GM13977 (cell line): ENCODE data around the gene NYAP2.

Source experiments
- DNase-seq: peaks from one replicate; pipeline ENCODE4 v3.0.0; 2012; ENCODE audit warnings: low spot score
- in situ Hi-C: fragments of 300-500 bp; cut with MboI; formaldehyde crosslinking; loops from one replicate; pipeline ENCODE4 v1.12.0; 2022; ENCODE audit warnings: low sequenced_read_pairs, low pct_unique_long_range_greater_than_20kb, mixed read lengths, inconsistent platforms; ENCODE audit not compliant: unreplicated experiment
- TF ChIP-seq, protein P1 (sequence below): IDR thresholded peaks from 2 replicates; pipeline ENCODE4 v1.5.1; 2012; ENCODE audit warnings: mild to moderate bottlenecking, control low read depth; ENCODE audit not compliant: insufficient read depth; ENCODE audit errors: extremely low read depth, missing control alignments

Gene NYAP2

DNA sequence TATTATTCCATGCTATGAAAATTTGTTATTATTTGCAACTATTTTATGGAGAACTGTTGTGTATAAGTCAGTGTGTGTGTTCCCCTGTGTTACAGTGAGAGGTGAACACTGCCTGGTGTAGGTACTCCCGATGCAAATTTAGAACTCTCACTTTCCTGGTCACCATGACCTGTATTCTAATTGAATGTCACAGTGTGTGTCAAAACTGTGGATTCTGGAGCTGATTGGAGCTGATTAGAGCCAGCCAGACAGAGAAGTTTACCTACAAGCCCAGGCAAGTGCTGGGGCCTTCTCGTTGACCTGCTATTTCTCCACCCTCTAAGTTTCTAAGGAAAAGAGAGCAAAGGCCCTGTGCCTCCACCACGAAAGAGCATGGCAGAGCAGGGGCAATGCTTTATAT is 216.0 kb downstream of the NYAP2 start:
- in situ Hi-C loops = no loop called here
- no peak for DNase-seq
- TF ChIP-seq, protein P1, sequence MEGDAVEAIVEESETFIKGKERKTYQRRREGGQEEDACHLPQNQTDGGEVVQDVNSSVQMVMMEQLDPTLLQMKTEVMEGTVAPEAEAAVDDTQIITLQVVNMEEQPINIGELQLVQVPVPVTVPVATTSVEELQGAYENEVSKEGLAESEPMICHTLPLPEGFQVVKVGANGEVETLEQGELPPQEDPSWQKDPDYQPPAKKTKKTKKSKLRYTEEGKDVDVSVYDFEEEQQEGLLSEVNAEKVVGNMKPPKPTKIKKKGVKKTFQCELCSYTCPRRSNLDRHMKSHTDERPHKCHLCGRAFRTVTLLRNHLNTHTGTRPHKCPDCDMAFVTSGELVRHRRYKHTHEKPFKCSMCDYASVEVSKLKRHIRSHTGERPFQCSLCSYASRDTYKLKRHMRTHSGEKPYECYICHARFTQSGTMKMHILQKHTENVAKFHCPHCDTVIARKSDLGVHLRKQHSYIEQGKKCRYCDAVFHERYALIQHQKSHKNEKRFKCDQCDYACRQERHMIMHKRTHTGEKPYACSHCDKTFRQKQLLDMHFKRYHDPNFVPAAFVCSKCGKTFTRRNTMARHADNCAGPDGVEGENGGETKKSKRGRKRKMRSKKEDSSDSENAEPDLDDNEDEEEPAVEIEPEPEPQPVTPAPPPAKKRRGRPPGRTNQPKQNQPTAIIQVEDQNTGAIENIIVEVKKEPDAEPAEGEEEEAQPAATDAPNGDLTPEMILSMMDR = no peak

DNA sequence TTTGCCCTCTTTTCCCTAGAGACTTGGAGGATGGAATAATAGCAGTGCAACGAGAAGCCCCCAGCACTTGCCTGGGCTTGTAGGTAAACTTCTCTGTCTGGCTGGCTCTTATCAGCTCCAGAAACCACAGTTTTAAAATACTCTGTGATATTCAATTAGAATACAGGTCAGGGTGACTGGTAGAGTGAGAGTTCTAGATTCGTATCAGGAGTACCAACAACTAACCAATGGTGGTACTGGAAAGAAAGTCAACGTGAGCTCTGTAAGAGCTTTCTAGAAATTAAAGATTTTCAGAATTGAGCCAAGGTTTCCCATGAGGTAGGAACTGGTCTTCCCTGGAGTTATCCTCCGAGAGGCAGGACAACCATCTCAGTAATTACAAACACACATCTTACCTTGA is 216.9 kb downstream of the NYAP2 start:
- no peak for DNase-seq
- TF ChIP-seq, protein P1 = no peak
- in situ Hi-C loops = no loop called here

DNA sequence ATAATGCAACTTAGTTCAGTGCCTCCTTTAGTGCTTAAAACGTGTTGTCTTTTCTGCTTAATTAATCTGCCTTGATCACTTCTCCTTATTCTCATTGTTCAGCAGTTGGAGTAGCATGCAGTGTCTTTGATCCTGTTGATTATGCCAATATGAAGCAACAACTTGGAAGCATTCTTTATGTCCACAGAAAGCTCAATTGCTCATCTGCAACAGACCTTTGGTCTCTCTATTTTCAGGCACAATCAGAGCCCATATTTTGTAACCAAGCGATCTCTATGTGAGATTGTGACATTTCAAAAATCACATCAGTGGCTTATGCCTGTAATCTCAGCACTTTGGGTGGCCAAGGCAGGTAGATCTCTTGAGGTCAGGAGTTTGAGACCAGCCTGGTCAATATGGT is 217.3 kb downstream of the NYAP2 start:
- in situ Hi-C loops = no loop called here
- DNase-seq = no peak
- TF ChIP-seq, protein P1 = no peak

DNA sequence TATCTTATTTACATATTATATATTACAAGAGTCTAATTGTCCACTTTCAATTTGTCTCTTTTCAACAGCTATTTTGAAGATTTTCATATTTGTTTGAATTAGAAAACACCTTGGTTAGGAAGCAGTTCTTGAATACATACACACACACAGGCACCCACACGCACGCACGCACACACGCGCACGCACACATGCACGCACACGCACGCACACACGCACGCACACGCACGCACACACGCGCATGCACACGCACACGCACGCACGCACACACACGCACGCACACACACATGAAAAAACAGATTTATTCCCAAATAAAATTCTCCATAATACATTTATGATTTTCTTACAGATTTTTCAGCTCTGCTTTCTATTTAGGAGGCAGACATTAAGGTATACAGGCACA is 220.7 kb downstream of the NYAP2 start:
- in situ Hi-C loops = no loop called here
- DNase-seq = no peak
- TF ChIP-seq, protein P1 = no peak

DNA sequence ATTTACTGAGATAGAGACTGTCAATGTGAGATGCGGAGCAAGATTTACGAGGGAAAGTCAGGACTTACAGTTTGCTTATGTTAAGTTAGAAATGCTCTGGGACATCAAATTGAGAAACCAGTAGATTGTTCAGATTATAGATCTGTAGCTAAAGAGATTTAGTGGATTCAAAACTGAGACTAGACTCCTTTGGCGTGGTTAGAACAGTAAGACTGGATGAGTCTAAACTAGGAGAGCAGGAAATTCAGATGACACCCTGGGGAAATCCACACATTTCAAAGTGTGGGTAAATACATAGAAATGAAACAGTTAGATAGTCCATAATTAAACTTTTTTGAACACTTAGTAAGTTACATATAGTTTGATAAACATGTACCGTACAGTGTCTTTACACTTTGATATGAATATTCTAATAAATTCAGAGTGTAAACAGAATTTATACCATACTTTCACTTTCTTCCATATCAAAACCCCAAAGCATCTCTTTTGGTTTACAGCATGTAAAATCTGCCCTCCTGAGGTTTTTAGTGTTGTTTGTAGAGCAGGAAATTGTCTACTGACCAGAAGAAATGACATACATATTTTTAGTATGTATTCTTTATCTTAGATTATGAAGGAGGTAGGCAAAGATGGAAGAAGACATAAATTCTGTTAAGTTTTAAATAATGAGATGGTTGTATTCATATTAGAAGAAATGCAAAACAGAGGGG is 231.5 kb downstream of the NYAP2 start:
- TF ChIP-seq, protein P1 = no peak
- in situ Hi-C loops = no loop called here
- DNase-seq = no peak

DNA sequence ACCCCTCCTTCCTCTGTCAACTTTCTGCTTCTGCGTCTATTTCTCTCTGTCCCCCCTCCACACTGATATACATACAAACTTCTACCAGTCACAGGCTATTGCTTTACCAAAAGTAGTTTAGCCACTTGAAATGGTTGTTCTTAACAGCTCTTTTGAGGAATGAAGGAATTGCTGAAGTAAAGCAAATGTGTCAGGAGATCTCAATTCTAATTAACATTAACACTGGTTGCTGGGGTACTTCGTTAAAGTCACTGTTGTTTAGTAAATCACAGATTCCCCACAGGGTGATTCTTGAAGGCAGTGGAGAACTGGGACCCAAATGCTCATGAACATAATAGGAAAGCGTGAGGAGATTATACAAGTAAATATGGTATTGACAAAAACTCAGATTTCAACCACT is 232.8 kb downstream of the NYAP2 start:
- TF ChIP-seq, protein P1 = no peak
- in situ Hi-C loops = no loop called here
- no peak for DNase-seq

DNA sequence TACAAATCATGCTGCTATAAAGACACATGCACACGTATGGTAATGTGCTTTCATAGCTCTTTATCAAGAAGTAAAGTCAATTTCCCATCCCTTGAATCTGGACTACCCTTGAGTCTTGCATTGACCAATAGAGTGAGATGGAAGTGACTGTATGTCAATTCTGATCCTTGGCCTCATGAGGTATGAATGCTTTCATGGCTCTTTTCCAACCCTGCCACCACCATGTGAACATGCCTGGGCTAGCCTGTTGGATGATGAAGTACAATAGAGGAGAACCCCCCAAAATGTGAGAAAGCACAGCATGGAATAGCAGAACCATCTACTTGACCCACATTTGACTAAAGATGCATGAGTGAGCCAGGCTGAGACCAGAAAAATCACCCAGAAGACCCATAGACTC is 237.0 kb downstream of the NYAP2 start:
- in situ Hi-C loops = no loop called here
- TF ChIP-seq, protein P1 = no peak
- DNase-seq = no peak
